ENCODE measurements around the gene SEZ6.

SEZ6 gene

DNA sequence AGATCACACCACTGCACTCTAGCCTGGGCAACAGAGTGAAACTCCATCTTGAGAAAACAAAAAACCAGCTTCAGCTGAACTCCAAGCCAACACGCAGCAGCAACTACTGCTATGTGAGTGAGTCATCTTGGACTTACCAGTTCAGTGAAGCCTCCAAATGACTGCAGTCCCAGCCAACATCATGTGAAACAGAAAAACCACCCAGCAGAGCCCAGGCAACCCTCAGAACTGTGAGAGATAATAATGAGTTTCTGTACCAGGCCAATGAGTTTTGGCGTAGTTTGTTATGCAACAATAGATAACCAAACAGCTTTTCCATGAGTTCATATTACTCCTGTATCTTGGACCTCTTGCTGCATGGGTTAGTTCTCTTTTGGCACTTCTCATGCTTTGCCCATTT, 77.8 kb downstream of the SEZ6 start:
- peak; percentile 24 for DNase-seq

DNA sequence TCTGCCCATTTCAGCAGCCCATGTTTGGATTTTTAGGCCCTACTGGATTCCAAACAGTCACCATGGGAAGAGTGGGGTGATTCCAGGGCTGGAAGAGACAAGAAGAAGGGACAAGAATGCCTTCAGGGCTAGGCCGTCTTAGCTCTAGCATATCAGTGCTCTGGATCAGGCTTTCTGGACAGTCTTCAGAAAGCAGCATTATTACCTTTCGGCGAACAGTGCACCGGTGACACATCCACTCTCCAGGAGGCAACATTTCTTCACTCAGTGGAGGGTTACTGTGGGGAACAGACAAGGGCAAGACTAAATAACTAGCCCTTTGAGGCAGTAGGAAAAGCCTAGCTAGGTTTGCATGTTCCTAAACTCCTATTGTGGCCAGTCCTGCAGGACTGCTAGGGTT, 79.0 kb downstream of the SEZ6 start:
- no peak for DNase-seq

DNA sequence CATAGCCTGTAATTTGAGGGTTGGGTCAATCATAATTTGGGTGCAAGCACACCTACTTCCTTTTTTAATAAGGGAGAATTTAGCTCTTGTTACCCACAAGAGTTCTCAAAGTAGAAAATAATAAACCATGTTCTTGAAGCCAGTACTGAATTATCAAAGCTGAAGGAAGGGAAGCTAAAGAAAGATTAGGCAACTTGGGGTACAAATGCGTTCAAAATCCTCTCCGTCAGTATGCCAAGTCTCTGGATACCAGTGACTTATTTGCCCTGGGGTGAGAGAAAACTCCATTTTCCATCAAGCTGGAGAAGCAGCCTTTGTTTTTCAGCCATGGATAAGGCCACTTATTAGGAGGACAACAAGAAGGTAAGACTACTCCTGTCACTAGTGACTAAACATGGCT, 79.5 kb downstream of the SEZ6 start:
- DNase-seq, result no peak

DNA sequence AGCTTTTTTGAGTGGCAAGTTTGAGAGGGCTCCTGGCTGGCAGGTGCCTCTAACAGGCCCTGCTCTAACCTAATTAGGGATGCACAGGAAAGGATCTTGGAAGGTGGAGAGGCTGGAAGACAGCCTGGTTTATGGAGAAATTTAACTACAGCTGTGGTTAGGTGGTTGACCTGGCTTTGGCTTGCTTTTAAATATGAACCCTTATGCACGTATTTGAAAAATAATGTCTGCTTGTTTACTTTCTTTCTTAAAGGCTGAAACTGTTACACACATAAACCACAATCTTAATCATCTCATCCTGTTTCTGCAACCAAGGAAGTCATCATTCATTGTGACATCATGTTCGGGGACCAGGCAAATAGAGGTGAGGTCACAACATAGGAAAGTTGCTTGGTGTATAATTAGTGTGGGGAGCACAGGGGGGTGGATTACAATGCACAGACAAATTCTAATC, 79.9 kb downstream of the SEZ6 start:
- peak; percentile 35 for DNase-seq

DNA sequence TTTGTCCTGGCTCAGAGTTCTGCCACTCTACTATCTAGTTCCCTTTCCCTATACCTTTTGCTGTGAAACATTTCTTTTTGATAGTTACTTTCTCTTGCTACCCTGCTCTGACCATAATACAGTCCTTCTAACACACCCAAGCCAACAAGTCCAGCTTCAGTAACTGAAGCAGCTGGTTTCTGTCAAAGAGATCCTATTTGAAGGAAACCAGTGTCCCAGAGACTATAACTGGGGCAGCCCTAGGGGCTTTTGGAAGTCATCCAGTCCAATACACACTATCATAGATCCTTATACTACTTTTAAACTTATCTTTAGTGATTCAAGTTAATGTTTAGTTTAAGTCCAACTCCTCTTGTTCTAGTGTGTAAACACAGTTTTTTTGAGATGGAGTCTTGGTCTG, 85.6 kb downstream of the SEZ6 start:
- no peak for DNase-seq

DNA sequence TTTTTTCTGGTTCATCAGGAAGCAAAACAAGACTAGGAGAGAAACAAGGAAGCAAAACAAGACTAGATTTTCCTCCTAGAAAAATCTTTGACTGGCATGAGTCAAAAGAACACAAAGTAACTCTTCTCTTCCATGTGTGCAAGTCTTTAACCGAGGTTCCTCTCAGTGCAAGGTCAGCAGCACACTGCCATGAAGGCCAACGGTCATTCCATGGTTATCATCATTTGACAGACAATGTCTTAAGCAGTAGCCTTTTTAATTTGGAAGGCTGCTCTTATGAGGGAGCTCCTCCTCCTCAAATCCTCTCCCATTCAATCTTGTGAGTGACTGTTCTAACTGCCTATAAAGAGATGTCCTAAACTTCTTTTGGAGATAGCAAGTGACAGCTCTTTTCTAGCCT, 87.5 kb downstream of the SEZ6 start:
- no peak for DNase-seq

DNA sequence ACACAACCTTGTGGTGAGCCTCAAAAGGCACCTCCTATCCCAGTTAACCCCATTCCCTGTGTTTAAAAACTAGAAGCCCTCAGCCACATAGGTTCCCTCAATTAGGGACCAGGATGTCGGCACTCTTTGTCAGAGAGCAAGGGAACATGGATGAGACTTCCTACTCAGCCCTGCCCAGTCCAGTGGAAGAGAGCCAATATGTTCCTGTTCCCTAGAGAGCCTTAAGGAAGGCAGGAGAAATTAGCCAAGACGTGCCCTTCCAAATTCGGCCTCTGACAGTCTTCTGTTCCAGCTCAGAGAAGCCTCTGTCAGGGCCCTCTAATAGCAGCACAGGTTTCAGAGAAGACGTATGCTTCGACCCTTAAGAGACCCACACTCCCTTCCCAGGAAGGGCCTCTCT, 88.4 kb downstream of the SEZ6 start:
- DNase-seq, result no peak

DNA sequence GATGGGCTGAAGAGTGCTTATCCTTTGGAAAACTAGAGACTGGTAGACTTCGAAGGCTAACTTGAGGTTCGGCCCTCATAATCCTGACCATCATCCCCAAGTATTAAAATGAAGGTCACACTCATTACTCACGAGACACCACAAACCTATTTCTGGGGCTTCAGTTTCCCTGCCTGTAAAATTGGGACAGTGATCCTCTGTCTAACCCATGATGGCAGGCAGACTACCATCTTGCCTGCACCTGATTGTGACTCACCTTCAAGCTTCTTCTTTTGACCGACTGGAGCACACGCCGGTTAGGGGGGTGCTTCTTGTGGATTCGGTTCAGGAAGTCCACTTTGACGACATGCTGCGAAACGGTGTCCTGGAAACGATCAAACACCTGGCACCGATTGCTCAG, 88.8 kb downstream of the SEZ6 start:
- no peak for DNase-seq

DNA sequence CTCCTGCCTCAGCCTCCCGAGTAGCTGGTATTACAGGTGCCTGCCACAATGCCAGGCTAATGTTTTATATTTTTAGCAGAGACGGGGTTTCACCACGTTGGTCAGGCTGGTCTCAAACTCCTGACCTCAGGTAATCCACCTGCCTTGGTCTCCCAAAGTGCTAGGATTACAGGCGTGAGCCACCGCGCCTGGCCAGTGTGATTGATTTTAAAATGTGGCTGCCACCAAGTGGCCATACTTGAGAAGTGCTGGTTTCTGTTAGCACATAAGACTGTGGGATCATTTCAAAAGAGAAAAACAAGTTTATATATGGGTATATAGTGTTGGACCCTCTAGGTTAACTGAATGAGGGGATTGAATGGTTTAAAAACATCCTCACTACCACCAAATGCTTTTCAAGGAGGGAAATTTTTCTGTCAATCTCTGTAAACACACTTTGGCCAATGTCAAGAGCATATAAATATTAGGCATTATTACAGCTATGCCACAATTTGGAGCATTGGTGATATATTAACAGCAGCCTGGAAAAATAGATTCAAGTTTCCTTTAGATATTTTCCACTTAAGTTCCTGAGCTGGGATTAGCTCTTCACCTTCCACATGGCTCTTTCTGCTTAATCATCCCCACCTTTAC, 89.4 kb downstream of the SEZ6 start:
- DNase-seq, result peak; percentile 42

DNA sequence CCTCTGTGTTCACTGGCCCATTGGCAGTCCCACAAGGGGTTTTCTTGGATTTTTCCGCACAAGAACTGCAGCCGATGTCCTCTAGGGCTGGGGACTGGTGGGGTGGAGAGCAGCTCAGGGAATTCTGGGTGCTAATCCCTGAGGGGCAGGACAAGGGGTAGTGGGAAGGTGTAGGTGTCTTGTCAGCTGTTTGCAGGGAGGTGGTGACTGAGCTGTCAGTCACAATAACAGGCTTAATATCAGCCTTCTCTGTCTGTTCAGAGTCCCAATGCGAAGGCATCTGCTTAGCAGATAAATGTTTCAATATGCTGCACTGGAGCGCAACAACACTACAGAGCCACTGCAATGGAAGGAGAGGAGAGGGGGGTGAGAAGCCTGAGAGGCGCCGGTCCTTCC, 92.9 kb downstream of the SEZ6 start:
- no peak for DNase-seq

DNA sequence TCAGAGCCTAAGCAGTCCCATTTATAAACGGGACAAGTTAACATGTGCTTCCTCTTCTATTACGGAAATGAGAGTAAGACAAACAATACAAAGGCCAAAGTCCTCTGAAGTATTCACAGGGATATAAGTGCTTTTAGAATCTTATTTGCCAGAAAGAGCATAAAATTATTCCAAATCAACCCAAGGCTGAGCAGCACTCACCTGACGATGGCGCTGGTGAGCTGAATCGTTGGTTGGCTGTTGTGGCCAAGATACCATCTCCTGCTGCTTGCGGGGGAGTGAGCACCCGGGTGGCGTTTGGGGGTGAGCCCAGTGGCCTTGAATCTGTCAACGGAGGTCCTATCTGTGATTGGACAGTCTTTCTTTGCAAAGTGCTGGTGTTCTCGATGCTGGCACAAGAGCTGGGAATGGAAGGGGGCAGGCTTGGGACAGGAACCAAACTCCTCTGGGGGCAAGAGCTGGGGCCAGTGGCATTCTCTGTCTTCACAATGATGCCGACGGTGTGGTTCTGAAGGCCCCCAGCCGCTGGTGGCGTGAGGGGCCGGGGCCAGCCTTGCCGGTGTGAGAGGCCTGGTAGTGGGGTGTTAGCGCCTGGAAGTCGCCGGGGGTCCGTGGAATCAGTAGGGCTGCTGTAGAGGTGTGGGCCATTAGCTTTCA, 93.4 kb downstream of the SEZ6 start:
- DNase-seq, result peak; percentile 34

DNA sequence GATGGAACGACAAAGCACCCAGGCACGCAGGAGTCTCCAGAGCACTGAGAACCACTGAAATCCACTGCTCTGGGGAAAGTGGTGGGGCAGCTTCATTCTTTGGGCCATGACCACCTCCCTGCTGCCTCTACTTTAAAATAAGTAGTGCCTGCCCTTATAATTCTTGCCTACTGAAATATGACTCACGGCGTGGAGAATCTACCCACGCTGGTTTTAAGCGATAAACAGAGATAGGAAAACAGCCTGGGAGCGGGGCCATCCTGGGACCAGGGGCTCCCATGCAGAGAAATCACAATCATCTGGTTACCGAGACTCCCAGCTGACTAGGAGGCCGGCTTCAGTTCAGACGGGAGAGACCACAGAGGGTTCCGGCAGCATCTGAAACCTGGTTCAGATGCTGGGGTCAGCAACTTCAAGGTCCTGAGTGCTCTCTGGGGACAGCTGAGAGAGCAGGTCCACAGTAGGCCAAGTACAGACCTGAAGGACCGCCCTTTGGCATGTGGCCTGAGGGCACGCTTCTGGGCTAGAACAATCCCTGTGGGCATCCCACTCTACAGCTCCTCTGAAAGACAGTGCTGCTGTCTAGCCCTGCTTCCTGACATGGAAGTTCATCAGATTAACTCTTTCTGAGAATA, 94.3 kb downstream of the SEZ6 start:
- DNase-seq, result no peak

DNA sequence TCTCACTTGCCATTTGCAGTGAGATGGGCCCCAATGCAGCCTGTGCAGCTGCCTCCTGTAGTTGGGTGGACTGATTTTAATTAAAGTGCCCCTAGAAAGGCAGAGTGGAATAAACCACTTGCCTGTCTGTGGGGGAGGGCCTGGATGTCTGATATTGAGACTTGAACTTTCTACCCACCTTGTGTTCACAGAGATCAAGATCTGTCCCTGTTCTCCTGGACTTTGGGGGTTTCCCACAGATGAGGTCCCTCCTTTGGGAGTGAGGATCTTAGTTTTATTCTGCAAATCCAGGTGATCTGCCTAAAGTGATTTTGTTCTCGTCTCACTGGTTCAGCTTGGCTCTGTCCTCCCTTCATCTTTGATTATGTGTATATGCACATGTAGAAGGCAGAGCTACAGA, 95.3 kb downstream of the SEZ6 start:
- no peak for DNase-seq

DNA sequence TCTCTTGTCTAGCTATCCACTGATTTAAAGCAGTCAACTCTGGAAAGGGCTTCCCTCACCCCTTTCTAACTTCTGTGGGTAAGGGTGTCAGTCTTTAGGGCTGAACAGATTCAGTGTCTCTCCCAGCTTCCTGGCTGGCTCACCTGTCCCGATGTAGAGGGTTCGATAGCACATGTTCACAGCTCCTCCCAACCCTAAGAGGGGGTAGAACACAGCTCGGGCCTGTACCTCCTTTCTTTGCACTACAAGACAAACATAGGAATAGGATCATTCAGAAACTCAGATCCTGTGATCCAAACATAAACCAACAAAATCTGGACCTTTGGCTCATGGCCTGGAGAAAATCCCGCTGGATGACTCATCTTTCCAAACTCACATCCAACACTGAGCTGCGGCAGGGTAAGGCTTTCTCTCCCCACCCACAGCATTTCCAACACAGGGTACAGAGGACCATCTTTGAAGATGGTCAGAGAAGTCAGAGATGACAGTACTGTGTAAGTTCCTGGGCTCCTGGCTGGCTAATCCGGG, 97.1 kb downstream of the SEZ6 start:
- DNase-seq, result no peak

DNA sequence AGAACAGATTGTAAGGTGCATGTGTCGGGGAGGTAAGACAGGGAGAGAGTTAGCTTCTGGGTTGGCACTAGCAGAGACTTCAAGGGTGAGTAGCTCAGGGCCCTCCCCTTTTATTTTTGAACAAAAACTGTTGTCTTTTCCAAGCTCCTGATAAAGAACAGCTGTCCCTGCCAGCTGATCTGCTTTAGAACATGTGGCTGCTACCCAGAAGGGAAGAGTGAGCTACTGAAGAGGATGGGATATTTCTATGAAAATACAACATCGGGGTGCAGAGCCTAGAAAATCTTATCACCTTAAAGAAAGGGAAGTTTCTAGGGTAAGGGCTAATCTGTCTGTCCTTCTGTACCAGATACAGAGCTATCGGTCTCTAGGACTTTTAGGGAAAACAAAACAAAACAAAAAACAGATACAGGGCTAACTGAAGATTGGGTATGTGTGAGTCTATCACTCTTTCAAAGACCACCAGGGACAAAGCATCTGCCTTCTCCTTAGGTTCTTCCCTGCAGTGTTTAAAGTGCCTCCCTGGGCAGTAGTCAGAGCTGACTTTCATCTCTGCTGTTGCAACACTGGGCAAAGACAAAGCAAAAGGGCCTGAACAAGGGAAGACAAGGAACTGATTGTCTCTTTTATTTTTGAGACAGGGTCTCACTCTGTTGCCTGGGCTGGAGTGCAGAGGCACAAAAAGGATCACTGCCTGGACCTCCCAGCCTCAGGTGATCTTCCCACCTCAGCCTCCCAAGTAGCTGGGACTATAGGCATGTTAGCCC, 97.9 kb downstream of the SEZ6 start:
- DNase-seq, result no peak

DNA sequence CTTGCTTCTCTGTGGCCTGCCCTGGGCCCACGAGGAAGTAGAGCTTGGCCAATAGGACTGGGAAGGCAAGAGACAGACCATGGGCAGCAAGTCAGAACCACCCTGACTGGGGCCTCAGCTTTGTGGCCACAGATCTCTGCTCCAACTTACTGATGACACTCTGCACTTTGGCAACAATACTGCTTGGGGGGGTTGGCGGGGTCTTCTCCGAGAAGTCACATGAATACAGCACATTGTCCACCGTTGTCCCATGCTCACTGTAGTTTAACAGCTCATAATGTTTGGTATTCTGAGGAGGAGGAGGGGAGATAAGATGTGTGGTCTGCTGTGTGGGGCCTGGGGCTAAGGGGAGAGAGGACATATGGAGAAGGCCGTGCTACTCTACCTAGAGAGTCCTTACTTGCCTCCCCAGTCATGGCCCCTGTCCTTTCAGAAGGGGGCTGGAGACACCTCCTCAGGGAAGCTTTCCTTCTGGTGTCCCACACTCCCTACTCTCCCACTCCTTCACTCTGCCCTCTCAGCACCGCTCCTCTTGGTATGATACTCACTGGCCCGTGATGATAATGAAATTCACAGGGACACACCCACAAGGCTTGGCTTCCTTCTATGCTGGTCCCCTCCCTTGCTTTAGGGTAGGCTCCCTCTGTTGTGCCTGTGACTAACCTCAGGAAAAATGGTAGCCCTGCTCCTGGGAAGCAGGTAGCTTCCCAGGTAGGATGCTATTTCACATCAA, 99.0 kb downstream of the SEZ6 start:
- no peak for DNase-seq

DNA sequence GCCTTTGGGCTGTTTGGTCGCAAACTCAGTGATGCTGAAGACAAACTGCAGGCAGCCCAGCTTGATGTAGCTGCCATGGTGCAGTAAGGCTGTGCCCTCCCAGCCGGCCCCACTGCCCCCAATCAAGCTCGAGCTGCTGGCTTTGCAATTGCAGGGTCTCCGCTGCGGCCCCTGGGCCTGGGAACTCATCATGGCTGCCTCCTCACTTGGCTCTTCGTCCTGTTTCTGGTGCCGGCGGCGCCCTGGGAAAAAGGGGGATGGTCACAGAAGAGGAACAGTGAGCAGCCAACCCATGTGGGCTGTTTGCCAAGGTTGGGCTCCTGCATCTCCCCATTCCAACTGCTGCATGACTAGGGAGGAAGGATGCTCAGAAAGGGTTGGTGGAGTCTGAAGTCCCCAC, 99.6 kb downstream of the SEZ6 start:
- no peak for DNase-seq

All from activated CD4-positive, alpha-beta T cell treated with anti-CD3 and anti-CD28 coated beads, Interleukin-2, amount 50 U/mL, for 1 hour (primary cell).